ENCODE measurements around the gene BTBD7.

DNA sequence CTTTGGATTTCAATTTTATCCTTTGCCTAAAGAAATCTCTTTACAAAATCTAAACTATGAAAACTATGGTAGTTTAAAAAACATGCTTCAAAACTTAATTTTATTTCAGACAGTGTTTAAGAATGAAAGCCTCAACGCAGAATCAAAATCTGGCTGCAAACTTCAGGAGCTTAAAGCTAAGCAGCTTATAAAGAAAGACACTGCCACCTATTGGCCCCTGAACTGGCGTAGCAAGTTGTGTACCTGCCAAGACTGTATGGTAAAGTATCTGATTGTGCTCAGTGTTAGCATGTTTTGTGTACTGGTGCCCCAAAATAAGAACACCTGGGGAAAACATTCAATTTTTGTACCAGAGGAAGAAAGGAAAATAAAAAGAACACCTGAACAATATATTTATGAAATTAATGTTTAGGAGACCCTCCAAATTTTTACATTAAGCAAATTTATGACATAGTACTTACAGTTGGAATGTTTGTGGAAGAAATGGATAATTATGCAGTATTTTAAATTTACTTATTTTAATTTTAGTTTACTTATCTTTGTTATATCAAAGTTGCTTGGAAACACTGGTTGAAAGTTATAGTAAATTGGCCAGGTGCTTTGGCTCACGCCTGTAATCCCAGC, 113.6 kb downstream of the BTBD7 start:
- TF ChIP-seq PHF8 (IDR thresholded peaks at IDR 0.05; ENCODE audit: borderline replicate concordance, low read length) = no peak
- TF ChIP-seq SMAD4 (CRISPR knock-in tag; conservative IDR thresholded peaks at IDR 0.05) = no peak
- no peak for TF ChIP-seq ZBTB33 (CRISPR knock-in tag; IDR thresholded peaks at IDR 0.05)
- TF ChIP-seq, protein P1, sequence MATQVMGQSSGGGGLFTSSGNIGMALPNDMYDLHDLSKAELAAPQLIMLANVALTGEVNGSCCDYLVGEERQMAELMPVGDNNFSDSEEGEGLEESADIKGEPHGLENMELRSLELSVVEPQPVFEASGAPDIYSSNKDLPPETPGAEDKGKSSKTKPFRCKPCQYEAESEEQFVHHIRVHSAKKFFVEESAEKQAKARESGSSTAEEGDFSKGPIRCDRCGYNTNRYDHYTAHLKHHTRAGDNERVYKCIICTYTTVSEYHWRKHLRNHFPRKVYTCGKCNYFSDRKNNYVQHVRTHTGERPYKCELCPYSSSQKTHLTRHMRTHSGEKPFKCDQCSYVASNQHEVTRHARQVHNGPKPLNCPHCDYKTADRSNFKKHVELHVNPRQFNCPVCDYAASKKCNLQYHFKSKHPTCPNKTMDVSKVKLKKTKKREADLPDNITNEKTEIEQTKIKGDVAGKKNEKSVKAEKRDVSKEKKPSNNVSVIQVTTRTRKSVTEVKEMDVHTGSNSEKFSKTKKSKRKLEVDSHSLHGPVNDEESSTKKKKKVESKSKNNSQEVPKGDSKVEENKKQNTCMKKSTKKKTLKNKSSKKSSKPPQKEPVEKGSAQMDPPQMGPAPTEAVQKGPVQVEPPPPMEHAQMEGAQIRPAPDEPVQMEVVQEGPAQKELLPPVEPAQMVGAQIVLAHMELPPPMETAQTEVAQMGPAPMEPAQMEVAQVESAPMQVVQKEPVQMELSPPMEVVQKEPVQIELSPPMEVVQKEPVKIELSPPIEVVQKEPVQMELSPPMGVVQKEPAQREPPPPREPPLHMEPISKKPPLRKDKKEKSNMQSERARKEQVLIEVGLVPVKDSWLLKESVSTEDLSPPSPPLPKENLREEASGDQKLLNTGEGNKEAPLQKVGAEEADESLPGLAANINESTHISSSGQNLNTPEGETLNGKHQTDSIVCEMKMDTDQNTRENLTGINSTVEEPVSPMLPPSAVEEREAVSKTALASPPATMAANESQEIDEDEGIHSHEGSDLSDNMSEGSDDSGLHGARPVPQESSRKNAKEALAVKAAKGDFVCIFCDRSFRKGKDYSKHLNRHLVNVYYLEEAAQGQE (IDR thresholded peaks at IDR 0.05; ENCODE audit: borderline replicate concordance) = peak; percentile 27; the same call in 1 of the 2 replicates
- TF ChIP-seq, protein P1 (CRISPR knock-in tag; IDR thresholded peaks at IDR 0.05; ENCODE audit: low read depth) = no peak
- TF ChIP-seq FOXP1 (CRISPR knock-in tag; IDR thresholded peaks at IDR 0.05) = no peak
- TF ChIP-seq ARID2 (IDR thresholded peaks at IDR 0.05) = no peak
- no peak for TF ChIP-seq NR2C2 (CRISPR knock-in tag; IDR thresholded peaks at IDR 0.05)
- no peak for TF ChIP-seq NR2C2 (tag; IDR thresholded peaks at IDR 0.05)
- TF ChIP-seq ZNF586 (CRISPR knock-in tag; conservative IDR thresholded peaks at IDR 0.05) = no peak
- TF ChIP-seq NRF1 (conservative IDR thresholded peaks at IDR 0.05 in 1 of 2, IDR thresholded peaks at IDR 0.05 in 1 of 2) = no peak

Data from K562 (cell line).